HG03460 (cell line): Measurements from ENCODE around the gene CES3.
A peak's percentile ranks its signal among the peaks of the same experiment; 100 is the strongest.
"Not testable (repeated sequence)": the region's sequence is repeated elsewhere in the genome, so short reads cannot be mapped to it uniquely, and the experiment has no call there.

Source experiments
- ATAC-seq: cut with Tn5 transposase; IDR thresholded peaks from one replicate; pipeline ENCODE4 v1.9.1; 2021; ENCODE audit not compliant: unreplicated experiment

The CES3 gene

GRCh38 chr16:66964049-66964448, 3.0 kb downstream of the CES3 start:
- no peak for ATAC-seq

GRCh38 chr16:66968847-66969246, 7.8 kb downstream of the CES3 start:
- ATAC-seq: no peak

- no peak for ATAC-seq
These were observed 10.0 kb downstream of the CES3 start for GRCh38 chr16:66970775-66971720.

DNA sequence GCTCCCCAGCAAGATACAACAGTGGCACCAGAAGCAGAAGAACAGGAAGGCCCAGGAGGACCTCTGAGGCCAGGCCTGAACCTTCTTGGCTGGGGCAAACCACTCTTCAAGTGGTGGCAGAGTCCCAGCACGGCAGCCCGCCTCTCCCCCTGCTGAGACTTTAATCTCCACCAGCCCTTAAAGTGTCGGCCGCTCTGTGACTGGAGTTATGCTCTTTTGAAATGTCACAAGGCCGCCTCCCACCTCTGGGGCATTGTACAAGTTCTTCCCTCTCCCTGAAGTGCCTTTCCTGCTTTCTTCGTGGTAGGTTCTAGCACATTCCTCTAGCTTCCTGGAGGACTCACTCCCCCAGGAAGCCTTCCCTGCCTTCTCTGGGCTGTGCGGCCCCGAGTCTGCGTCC, 11.9 kb downstream of the CES3 start:
- no peak for ATAC-seq

DNA sequence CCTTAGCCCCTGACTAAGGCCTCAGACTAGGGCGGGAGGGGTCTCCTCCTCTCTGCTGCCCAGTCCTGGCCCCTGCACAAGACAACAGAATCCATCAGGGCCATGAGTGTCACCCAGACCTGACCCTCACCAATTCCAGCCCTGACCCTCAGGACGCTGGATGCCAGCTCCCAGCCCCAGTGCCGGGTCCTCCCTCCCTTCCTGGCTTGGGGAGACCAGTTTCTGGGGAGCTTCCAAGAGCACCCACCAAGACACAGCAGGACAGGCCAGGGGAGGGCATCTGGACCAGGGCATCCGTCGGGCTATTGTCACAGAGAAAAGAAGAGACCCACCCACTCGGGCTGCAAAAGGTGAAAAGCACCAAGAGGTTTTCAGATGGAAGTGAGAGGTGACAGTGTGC, 12.7 kb downstream of the CES3 start:
- no peak for ATAC-seq

DNA sequence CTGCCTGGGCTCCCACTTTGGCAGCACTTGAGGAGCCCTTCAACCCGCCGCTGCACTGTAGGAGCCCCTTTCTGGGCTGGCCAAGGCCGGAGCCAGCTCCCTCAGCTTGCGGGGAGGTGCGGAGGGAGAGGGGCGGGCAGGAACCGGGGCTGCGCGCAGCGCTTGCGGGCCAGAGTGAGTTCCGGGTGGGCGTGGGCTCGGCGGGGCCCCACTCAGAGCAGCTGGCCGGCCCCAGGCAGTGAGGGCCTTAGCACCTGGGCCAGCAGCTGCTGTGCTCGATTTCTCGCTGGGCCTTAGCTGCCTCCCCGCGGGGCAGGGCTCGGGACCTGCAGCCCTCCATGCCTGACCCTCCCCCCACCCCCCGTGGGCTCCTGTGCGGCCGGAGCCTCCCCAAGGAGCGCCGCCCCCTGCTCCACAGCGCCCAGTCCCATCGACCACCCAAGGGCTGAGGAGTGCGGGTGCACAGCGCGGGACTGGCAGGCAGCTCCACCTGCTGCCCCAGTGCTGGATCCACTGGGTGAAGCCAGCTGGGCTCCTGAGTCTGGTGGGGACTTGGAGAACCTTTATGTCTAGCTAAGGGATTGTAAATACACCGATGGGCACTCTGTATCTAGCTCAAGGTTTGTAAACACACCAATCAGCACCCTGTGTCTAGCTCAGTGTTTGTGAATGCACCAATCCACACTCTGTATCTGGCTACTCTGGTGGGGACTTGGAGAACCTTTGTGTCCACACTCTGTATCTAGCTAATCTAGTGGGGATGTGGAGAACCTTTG, 13.3 kb downstream of the CES3 start:
- ATAC-seq: not testable (repeated sequence)

- not testable (repeated sequence) for ATAC-seq
These were observed 13.8 kb downstream of the CES3 start for GRCh38 chr16:66974932-66975246.

- ATAC-seq: no peak
These were observed 14.3 kb downstream of the CES3 start for GRCh38 chr16:66975302-66975893.

- no peak for ATAC-seq
These were observed 15.7 kb downstream of the CES3 start for GRCh38 chr16:66976746-66977145.

- peak; percentile 88 for ATAC-seq
These were observed 16.5 kb downstream of the CES3 start for GRCh38 chr16:66977341-66978113.

DNA sequence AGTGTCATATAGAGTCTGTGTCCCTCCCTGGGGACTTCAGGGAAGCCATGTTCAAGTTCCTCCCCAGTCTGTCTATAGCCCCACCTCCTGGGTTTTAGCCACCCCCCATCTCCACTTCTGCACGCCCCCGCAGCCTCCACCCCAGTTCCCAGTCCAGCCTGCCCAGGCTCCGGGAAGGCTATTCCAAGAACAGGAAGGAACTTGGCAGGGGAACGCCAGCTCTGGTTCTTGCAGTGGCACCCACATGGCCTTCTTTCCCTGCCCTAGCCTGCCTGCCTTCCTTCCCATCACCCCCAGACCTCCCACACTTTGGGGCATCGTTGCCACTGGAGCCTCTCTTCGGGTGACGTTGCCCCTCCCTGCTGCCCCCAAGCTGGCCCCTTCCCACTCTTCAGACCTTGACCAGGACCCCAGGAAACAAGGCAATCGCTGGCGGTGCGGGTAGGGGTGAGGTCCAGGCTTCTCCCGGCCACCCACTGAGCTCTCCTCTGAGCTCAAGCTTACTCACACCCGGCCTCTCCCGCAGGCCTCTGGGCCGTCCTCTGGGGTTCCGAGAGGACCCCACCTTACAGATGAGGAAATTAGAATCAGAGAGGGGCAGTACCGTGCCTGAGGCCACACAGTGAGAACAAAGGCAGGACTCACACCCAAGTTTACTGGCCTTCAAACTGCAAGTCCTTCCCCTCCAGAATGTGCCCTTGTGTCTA, 18.1 kb downstream of the CES3 start:
- ATAC-seq: no peak

GRCh38 chr16:66983033-66983432, 22.0 kb downstream of the CES3 start:
- no peak for ATAC-seq

- no peak for ATAC-seq
These were observed 23.8 kb downstream of the CES3 start for GRCh38 chr16:66984892-66985311.

DNA sequence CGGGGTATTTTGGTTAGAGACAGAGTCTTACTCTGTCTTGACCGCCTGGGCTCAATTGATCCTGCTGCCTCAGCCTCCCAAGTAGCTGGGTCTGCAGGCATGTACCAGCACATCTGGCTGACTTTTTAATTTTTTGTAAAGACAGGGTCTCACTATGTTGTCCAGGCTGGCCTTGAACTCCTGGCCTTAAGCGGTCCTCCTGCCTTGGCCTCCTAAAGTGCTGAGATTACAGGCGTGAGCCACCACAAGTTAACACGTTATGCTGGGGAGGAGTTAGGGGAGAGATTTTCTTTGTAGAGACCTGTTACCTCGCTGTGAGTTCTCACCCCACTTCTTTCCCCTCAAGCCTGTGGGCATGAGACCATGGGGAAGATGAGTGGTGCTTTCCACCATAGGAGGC, 25.5 kb downstream of the CES3 start:
- ATAC-seq: no peak

GRCh38 chr16:66988197-66988788, 27.2 kb downstream of the CES3 start, which contains the start of gene CES4A:
Gene CES4A, plus strand, starts transcription at chr16:66988589. Its CDS starts 184 bp downstream, at chr16:66988773.
- no peak for ATAC-seq

- ATAC-seq: no peak
These were observed 30.5 kb downstream of the CES3 start for GRCh38 chr16:66991545-66992077.

- not testable (repeated sequence) for ATAC-seq
These were observed 32.5 kb downstream of the CES3 start for GRCh38 chr16:66993558-66993957.

GRCh38 chr16:66996324-66996982, 35.4 kb downstream of the CES3 start:
- no peak for ATAC-seq

GRCh38 chr16:66996983-66997358, 35.9 kb downstream of the CES3 start:
- no peak for ATAC-seq
